Measurements from ENCODE around the gene WDR83. TPM values are rescaled to one million over a fixed set of nuclear protein-coding genes. Genes with fewer than 3 reads are reported as not detected.
A peak's percentile ranks its signal among the peaks of the same experiment; 100 is the strongest.

WDR83 gene
- total and polyA plus RNA-seq, 2 experiments from 2014 or later, result 12.5 to 18.5 TPM

GRCh38 chr19:12639901-12640613 is 26.6 kb upstream of the WDR83 start (continued):
- TF ChIP-seq CTCF (conservative IDR thresholded peaks at IDR 0.05; ENCODE audit: low read depth in 2 of 2), result peak; percentile 74 to 92

GRCh38 chr19:12641456-12641855 is 25.2 kb upstream of the WDR83 start:
- Histone ChIP-seq H3K4me3 (no peak overlapping the region), H3K27me3 (ENCODE audit: insufficient read depth) (no peaks in the 10 kb centered on the region), H3K27ac (ENCODE audit: low read depth) (no peak overlapping the region), H3K36me3 (ENCODE audit: insufficient read depth) (no peaks in the 10 kb centered on the region), H3F3A (replicated peaks; ENCODE audit: low read depth) (0 out of 2 replicates have a peak, but pooled peaks cover 3% of the 10 kb centered on the region), H3K4me1 (ENCODE audit: insufficient read depth) (no peaks in the 10 kb centered on the region), H4K20me1 (replicated peaks; ENCODE audit: insufficient read depth) (no peaks in the 10 kb centered on the region), H3K79me2 (replicated peaks; ENCODE audit: insufficient read depth) (no peaks in the 10 kb centered on the region), H2AFZ (no peak overlapping the region), H3K4me2 (no peak overlapping the region), H3K9me2 (ENCODE audit: insufficient read depth) (no peaks in the 10 kb centered on the region; the same call in 1 of the 2 replicates)
- DNase-seq (ENCODE audit: low spot score) (no peak), ATAC-seq (no peak)
- Mint-ChIP-seq H3K27ac (no peak overlapping the region), H3K9me3 (0 out of 3 replicates have a peak, but pooled peaks cover 2% of the 10 kb centered on the region), H3K4me3 (no peak overlapping the region), H3K4me1 (no peaks in the 10 kb centered on the region; the same call in 2 of the 3 replicates), H3K27me3 (ENCODE audit: insufficient read depth, low read depth, poor library complexity) (peaks cover 18% of the 10 kb centered on the region), H3K36me3 (ENCODE audit: low read depth) (no peaks in the 10 kb centered on the region)
- no peak for TF ChIP-seq STAT1 (IDR thresholded peaks at IDR 0.05; ENCODE audit: unreplicated experiment)
- TF ChIP-seq ZNF114 (CRISPR knock-in tag; IDR thresholded peaks at IDR 0.05), result no peak
- TF ChIP-seq CTCF (conservative IDR thresholded peaks at IDR 0.05; ENCODE audit: low read depth in 2 of 2), result no peak
- no peak for TF ChIP-seq NANOG (IDR thresholded peaks at IDR 0.05; ENCODE audit: borderline replicate concordance)
- TF ChIP-seq EZH2phosphoT487 (IDR thresholded peaks at IDR 0.05; ENCODE audit: unreplicated experiment), result no peak
- TF ChIP-seq CREB1 (CRISPR knock-in tag; IDR thresholded peaks at IDR 0.05; ENCODE audit: low read depth), result no peak
- no peak for TF ChIP-seq ZNF462 (CRISPR knock-in tag; IDR thresholded peaks at IDR 0.05)
